NCI-H1105 (cell line): Measurements from ENCODE around the gene CDC42BPA.
A peak's percentile ranks its signal among the peaks of the same experiment; 100 is the strongest.

Experiments used
- DNase-seq: peaks from one replicate; lab custom pipeline; 2025; lab: John Stamatoyannopoulos, UW

The CDC42BPA gene

DNA sequence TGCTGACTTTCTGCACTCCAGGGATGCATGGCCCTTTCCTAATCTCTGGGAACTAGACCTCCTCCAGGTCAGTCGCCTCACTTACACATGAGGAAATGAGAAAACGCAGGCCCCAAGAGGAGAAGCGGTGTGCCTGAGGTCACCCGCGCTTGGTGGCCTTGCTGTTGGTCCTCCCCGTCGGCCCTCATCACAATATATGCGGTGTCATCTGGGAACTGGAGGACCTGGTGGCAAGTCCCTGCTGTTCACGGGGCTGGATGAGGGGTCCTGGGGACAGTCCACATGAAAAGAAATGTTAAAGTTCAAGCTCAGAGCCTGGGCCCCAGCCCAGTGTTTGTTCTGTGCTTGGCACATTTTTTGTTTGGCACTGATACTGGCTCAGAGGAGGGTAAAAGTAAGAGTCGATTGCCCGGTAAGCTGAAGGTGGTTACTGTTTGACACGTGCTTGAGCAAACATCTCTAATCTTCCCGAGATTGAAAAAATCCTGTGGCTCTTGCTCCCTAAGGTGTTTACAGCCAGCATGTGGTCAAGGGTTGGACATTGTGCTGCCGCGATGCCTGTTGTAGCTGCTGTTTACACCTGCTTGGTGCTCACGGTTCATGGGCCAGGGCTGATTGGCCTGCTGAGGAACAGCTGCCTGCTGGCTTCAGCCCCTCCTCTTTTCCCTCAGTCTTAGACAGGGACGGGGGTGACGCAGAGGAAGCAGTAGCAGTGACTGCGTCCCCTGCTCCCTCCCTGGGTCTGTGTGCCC is 373.0 kb downstream of the CDC42BPA start:
- no peak for DNase-seq

DNA sequence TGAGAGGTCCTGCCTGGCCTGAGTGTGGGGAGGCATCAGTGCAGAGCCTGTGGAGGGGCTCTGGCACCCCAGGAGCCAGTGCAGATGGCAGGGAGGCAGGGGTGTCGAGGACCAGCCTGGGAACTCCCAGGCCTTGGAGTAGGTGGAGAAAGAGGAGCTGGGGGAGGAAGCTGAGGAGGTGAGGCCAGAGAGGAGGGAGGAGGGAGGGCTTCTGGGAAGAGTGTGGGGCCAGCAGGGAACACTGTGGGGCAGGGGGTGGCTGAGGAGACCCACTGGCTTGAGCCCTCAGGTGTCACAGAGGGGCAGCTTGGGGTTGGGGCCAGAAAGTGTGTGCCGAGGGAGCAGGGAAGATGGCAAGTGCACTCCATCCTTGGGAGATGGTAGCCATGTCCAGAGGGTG is 374.4 kb downstream of the CDC42BPA start:
- no peak for DNase-seq

DNA sequence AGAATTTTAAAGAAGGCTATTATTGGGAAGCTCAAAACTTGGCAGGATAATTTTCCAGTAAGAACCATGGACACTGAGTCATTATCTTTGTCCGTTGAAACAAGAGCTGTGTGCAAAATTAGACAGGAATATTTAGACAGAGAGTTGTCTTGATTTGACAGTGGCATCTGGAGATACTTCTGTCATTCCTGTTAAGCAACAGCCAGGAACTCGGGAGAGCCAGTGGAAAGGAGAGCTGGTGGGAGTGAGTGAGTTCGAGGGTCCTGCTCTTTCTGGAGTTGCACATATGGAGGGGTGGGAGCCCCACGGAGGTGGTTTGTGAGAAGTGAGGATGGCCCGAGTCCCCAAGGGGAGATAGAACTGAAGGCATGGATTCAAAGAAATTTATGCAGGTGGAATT is 375.1 kb downstream of the CDC42BPA start:
- DNase-seq, result no peak

DNA sequence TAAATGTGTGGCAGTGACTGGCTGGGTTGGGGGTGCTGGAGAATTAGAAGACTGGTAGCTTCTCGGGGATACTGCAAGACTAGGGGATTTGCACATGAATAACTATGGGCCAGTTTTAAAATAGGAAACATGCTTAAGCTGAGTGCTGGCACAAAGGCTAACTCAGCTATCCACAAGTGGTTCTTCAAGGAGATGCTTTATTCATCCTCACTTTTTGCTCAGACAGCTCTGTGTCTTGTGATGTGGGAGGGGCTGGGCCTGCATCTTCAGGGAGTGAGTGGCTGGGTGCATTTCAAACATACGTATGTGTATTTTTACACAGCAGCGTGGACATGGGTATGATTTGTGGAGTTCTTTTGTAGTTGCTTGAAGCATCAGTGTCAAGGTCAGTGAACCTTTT is 375.9 kb downstream of the CDC42BPA start:
- DNase-seq, result no peak

DNA sequence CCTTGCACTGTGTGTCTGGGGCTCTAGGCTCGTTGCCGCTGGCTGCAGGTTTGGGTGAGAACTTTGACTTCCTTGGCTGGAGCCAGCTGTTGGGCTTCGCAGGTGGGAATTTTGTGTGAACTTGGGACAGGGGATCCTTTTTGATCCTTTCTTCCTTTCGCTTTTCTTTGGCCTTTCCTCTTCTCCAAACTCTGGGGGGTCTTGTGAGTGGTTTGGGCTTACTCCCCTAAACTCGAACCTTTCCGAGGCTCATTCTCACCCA is 377.6 kb downstream of the CDC42BPA start:
- DNase-seq, result no peak

DNA sequence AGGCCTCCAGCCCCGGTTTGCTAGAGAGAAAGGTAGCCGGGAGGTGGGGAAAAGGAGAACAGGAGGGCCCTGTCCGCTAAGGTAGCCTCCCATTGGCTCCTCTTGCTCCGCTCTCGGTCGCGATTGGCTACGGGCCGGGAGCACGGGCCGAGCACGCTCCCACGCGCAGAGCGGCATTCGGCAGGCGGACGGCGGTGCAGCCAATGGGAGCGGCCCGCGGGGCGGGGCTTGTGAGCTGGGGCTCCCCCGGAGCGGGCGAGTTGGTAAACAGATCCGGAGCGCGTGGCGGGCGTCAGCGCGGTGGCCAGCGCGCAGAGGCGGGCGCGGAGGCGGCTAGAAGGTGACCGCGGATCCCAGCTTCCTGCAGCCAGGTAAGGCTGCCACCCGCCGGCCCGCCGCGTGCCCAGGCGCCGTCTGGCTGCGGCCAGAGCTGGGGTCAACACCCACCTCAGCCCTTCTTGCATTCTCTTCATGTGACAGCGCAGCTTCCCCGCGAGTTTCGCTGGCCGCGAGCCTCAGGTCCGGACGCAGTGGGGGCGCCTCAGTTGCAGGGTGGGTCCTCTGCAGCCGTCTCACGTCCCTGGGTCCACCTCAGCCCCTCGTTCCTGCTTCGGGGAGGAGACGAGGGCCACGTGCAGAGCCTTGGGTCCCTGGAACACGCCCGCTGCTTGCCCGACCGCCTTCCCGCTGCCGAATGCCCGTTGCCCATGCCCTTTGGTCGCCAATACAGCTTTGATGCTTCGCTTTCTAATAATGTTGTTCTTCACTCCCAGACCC is 378.1 kb downstream of the CDC42BPA start, which contains the start of gene COQ8A:
TSS of gene COQ8A (plus strand) at position 266 of the 777 bp plus-strand sequence. CDS start 21,092 bp downstream, outside the sequence.
- DNase-seq, result peak; percentile 94
